SK-N-SH treated with all-trans-retinoic acid at 6 μM for 48 hours (cell line): ENCODE data around the gene SPRR5.

Experiments
- ARNTL ChIP-seq: fragments of 450-650 bp; formaldehyde crosslinking; IDR thresholded peaks from 2 replicates; pipeline ENCODE4 v1.5.0; 2020; ENCODE audit warnings: low read depth, mild to moderate bottlenecking, moderate library complexity, borderline replicate concordance
- BACH2 ChIP-seq: fragments of 250-450 bp; sonication (Bioruptor Pico); IDR thresholded peaks from 2 replicates; pipeline ENCODE4 v1.9.0; 2021; ENCODE audit warnings: mild to moderate bottlenecking, borderline replicate concordance
- GLIS3 ChIP-seq: fragments of 250-450 bp; sonication (Bioruptor Pico); IDR thresholded peaks from 2 replicates; pipeline ENCODE4 v1.5.0; 2020; ENCODE audit warnings: mild to moderate bottlenecking, moderate library complexity
- ISL1 ChIP-seq: fragments of 250-450 bp; sonication (Bioruptor Pico); IDR thresholded peaks from 2 replicates; pipeline ENCODE4 v2.1.2; 2022; ENCODE audit warnings: mild to moderate bottlenecking, moderate library complexity
- RARB ChIP-seq: fragments of 250-450 bp; sonication (Bioruptor Pico); IDR thresholded peaks from 2 replicates; pipeline ENCODE4 v1.8.0; 2021; ENCODE audit warnings: mild to moderate bottlenecking, moderate library complexity
- TOX ChIP-seq: fragments of 250-450 bp; sonication (Bioruptor Pico); IDR thresholded peaks from 2 replicates; pipeline ENCODE4 v1.8.0; 2021; ENCODE audit warnings: mild to moderate bottlenecking, moderate library complexity, borderline replicate concordance
- ZFP30 ChIP-seq: fragments of 450-650 bp; formaldehyde crosslinking; IDR thresholded peaks from 2 replicates; pipeline ENCODE4 v1.5.0; 2022; ENCODE audit warnings: mild to moderate bottlenecking, moderate library complexity
- ZNF565 ChIP-seq: fragments of 450-650 bp; formaldehyde crosslinking; conservative IDR thresholded peaks from 2 replicates; pipeline ENCODE4 v1.5.0; 2020; ENCODE audit warnings: low read depth, mild to moderate bottlenecking, moderate library complexity
- ZNF8 ChIP-seq: fragments of 450-650 bp; formaldehyde crosslinking; IDR thresholded peaks from 2 replicates; pipeline ENCODE4 v1.5.0; 2020; ENCODE audit warnings: mild to moderate bottlenecking, moderate library complexity
- TF ChIP-seq, protein P1 (sequence below): fragments of 250-450 bp; sonication (Bioruptor Pico); IDR thresholded peaks from 2 replicates; pipeline ENCODE4 v1.5.1; 2021; ENCODE audit warnings: mild to moderate bottlenecking, moderate library complexity
- TF ChIP-seq, protein P2 (sequence below): fragments of 250-450 bp; sonication (Bioruptor Pico); IDR thresholded peaks from 2 replicates; pipeline ENCODE4 v1.5.1; 2020; ENCODE audit warnings: low read depth, mild to moderate bottlenecking, moderate library complexity
- TF ChIP-seq, protein P3 (sequence below): fragments of 250-450 bp; sonication (Bioruptor Pico); IDR thresholded peaks from 2 replicates; pipeline ENCODE4 v1.8.0; 2021; ENCODE audit warnings: low read depth, mild to moderate bottlenecking, moderate library complexity, borderline replicate concordance

DNA sequence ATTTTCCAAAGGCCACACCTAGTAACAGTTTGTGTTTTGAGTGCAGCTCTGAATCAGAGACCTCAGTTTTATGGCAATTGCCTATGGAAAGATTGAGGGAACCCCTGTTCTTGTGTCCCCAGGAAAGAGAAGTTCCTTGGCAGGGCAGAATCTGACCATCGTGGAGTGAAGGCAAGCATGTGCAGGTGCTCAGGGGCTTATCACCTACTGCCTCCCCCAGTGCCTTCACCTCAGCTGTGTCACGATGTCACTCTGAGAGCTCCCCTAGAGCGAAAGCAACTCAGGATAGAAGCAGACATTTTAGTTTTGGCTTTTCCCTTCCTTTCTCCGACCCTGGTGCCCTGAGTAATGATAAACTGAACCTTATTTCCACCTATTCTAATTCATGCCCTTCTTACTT lies 35.1 kb downstream of the SPRR5 start:
- no peak for TF ChIP-seq ZFP30 (CRISPR knock-in tag)
- TF ChIP-seq, protein P1, sequence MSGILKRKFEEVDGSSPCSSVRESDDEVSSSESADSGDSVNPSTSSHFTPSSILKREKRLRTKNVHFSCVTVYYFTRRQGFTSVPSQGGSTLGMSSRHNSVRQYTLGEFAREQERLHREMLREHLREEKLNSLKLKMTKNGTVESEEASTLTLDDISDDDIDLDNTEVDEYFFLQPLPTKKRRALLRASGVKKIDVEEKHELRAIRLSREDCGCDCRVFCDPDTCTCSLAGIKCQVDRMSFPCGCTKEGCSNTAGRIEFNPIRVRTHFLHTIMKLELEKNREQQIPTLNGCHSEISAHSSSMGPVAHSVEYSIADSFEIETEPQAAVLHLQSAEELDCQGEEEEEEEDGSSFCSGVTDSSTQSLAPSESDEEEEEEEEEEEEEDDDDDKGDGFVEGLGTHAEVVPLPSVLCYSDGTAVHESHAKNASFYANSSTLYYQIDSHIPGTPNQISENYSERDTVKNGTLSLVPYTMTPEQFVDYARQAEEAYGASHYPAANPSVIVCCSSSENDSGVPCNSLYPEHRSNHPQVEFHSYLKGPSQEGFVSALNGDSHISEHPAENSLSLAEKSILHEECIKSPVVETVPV (CRISPR knock-in tag) = no peak
- no peak for TF ChIP-seq RARB (CRISPR knock-in tag)
- TF ChIP-seq BACH2 = no peak
- TF ChIP-seq ISL1 (CRISPR knock-in tag) = no peak
- TF ChIP-seq ZNF565 = no peak
- no peak for TF ChIP-seq TOX (CRISPR knock-in tag)
- TF ChIP-seq ARNTL = no peak
- TF ChIP-seq, protein P2, sequence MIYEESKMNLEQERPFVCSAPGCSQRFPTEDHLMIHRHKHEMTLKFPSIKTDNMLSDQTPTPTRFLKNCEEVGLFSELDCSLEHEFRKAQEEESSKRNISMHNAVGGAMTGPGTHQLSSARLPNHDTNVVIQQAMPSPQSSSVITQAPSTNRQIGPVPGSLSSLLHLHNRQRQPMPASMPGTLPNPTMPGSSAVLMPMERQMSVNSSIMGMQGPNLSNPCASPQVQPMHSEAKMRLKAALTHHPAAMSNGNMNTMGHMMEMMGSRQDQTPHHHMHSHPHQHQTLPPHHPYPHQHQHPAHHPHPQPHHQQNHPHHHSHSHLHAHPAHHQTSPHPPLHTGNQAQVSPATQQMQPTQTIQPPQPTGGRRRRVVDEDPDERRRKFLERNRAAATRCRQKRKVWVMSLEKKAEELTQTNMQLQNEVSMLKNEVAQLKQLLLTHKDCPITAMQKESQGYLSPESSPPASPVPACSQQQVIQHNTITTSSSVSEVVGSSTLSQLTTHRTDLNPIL = no peak
- TF ChIP-seq GLIS3 = no peak
- TF ChIP-seq, protein P3, sequence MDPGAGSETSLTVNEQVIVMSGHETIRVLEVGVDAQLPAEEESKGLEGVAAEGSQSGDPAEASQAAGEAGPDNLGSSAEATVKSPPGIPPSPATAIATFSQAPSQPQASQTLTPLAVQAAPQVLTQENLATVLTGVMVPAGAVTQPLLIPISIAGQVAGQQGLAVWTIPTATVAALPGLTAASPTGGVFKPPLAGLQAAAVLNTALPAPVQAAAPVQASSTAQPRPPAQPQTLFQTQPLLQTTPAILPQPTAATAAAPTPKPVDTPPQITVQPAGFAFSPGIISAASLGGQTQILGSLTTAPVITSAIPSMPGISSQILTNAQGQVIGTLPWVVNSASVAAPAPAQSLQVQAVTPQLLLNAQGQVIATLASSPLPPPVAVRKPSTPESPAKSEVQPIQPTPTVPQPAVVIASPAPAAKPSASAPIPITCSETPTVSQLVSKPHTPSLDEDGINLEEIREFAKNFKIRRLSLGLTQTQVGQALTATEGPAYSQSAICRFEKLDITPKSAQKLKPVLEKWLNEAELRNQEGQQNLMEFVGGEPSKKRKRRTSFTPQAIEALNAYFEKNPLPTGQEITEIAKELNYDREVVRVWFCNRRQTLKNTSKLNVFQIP (CRISPR knock-in tag) = no peak
- no peak for TF ChIP-seq ZNF8 (CRISPR knock-in tag)
